Fibroblast of skin of right biceps (primary cell): Measurements from ENCODE around the gene GNB3.
A peak's percentile ranks its signal among the peaks of the same experiment; 100 is the strongest.
"Not testable (repeated sequence)": the region's sequence is repeated elsewhere in the genome, so short reads cannot be mapped to it uniquely, and the experiment has no call there.

ENCODE experiments used
- DNase-seq: peaks from one replicate; pipeline ENCODE4 v3.0.0-alpha.2; 2013

GNB3 gene

DNA sequence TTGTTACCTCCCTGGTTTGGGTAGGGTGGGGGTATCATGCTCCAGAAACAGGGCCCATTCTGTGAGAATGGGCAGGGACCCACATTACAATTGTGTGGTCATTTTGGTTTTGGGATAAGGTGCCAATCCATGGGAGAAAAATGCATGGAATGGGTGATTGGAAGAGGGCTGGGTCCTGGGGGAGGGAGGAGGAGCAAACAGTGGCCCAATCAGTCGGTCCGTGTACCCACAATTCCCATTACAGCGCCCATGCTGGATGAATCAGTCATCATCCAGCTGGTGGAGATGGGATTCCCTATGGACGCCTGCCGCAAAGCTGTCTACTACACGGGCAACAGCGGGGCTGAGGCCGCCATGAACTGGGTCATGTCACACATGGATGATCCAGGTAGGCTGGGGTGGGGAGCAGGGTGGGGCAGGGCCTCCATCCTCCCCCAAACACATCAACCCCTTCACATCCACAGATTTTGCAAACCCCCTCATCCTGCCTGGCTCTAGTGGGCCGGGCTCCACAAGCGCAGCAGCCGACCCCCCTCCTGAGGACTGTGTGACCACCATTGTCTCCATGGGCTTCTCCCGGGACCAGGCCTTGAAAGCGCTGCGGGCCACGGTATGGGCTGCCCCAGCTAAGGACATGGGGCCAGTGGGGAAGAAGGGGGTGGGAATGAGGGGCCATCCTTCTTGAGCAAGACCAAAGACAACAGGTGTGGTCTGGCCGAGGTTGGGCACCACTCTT lies 23.0 kb downstream of the GNB3 start:
- DNase-seq = peak; percentile 33

DNA sequence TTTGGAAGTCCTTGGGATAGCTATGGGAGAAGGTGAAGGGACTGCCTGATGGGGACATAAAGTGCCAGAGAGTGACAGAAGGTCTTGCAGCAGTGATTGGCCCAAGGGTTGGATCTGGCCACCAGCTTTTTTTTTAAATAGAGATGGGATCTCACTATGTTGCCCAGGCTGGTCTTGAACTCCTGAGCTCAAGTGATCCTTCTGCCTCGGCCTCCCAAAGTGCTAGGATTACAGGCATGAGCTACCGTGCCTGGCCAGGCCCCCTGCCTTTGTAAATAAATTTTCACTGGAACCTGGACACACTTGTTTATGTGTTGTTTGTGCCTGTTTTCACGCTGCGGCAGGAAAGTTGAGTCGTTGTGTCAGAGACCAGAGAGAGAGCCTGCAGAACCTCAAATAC lies 24.6 kb downstream of the GNB3 start:
- DNase-seq = not testable (repeated sequence)

DNA sequence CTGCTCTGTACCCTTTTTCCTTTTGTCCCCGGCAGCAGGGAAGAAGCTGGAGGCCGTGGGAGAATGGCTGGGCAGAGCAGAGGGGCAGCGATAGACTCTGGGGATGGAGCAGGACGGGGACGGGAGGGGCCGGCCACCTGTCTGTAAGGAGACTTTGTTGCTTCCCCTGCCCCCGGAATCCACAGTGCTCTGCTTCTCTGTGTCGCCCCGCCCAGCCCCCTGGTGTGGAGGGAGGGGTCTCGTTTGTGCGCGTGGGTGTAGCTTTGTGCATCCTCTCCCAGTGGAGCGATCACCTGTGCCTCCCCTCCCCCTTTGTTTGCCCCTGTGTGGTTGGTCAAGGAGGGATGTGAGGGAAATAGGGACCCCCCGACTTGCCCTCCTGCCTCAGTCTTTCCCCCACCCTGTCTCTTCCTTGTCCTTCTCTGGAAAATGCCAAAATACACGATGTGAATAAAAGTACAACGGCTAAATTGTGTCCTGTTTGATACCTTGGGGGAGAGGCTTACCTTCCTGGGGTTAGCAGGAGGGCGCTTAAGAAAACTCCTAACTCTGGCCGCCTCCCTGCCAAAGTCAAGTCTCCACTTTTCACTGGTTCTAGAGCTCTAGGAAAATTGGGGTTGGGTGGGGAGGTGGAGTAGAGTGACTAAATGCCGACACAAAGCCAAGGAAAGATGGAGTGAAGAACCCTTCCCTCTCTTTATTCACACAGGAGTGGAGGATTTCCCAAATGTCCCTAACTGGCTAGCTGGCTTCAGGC lies 25.6 kb downstream of the GNB3 start:
- no peak for DNase-seq

DNA sequence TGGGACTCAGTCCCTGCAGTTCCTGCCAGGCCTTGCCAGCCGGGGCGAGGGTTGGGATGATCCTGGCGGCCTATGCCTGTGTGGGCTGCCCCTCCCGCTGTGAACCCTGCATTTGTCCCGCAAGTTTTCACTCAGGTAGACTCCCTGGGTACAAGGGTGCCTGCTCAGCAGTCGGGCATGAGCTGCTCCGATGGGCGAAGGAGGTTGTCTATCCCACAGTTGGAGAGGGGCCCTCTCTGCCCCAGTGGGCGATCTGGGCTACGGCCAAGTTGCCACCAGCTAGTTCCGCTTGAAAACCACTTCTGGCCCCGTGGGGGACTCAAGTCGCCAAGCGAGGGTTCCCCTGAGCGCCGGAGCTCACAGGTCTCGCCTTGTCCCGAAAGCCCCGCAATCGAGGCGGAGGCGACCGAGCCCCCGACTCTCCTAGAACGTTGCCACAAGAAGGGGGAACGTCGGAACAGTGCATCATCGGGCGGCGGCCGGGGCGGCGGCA lies 26.2 kb downstream of the GNB3 start:
- no peak for DNase-seq

DNA sequence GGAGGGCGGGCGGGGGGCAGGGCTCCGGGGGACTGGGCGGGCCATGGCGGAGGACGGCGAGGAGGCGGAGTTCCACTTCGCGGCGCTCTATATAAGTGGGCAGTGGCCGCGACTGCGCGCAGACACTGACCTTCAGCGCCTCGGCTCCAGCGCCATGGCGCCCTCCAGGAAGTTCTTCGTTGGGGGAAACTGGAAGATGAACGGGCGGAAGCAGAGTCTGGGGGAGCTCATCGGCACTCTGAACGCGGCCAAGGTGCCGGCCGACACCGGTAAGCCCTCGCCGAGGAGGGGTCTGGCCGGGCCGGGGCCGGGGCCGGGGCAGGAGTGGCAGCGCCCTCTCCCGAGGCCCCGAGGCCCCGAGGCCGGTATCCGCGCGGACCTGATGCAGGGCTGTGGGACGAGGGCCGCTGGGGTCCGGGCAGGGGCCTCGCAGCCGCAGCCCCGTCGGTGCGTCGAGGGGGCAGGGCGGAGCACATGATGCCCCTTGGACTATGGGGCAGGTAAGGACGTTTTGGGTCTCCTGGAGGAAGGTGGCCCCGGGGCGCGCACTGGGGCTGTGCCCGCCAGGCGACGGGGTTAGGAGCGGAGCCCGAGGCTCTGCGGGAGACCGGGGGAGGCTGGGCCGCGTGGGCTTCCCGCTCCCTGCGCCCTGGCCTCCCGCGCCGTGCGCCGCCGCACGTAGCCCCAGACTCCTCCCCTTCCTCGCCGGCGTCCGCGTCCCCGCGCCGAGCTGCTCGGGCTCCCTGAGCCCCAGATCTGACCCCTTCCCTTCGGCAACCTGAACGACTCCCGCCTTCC lies 26.9 kb downstream of the GNB3 start, which contains the start of gene TPI1:
Gene TPI1 (plus strand): TSS at position 119 of the 798 bp plus-strand sequence. CDS start 36 bp downstream, at position 155.
- DNase-seq = peak; percentile 84

DNA sequence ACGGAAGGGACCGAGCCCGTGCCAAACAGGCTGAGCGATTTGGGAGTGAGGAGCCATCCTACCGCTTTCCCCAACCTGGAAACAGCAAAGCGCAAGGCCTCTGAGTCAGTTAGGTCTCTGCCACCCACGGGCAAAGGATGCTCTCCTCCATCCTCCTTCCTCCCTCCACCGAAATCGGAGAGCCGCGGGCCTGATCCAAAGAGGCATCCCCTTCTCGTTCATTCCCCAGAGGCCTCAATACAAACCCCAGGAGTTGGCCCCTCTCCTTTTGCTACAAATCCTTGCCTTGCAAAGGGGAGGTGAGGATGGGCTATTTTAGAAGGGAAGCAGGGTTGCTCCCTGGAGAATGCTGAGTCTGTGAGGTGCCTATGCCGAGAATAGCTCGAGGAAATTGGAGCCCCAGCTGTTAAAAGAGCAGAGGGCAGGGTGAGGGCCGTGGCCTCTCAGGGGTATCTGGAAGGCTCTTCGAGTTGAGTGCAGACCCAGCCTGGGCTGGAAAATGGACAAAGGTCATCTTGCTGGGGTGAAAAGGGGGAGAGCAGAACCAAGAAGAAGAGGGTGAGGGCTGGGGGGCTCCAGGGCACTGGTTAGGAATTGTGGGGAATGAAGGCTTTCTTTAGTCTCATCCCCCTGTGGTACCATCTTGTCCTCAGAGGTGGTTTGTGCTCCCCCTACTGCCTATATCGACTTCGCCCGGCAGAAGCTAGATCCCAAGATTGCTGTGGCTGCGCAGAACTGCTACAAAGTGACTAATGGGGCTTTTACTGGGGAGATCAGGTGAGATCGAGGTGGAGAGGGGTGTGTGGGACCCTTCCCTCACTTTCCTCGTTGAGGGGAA lies 27.7 kb downstream of the GNB3 start:
- DNase-seq = peak; percentile 40

DNA sequence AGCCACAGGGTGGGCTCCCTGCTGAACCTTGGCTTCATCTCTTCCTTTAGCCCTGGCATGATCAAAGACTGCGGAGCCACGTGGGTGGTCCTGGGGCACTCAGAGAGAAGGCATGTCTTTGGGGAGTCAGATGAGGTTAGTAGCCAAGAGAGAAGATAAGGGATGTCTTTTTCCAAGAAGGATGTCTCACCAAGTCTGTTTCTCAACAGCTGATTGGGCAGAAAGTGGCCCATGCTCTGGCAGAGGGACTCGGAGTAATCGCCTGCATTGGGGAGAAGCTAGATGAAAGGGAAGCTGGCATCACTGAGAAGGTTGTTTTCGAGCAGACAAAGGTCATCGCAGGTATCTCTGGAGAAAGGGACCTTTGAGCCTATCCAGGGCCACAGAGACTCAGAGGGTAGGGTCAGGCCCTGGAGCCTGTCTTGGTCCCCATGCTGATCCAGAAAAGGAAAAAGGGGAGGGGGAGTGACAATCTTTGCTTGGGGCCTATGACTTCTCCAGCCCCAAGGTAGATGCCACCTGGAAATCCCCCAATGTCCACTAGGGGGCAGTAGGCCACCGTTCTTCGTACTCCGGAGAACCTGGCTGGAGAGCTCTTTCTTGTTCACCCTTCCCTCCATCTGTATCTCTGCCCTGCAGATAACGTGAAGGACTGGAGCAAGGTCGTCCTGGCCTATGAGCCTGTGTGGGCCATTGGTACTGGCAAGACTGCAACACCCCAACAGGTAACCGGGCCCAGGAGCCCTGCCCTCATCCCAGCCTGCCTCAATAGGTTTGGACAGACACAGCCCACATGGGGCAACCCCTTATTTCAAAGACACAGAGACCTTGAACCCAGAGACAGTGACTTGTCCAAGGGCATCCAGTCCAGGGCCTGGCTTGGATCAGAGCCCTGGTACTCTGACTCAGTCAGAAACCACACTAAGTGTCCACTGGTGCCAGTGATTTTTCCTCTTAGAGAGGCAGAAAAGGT lies 28.6 kb downstream of the GNB3 start:
- peak; percentile 68 for DNase-seq

DNA sequence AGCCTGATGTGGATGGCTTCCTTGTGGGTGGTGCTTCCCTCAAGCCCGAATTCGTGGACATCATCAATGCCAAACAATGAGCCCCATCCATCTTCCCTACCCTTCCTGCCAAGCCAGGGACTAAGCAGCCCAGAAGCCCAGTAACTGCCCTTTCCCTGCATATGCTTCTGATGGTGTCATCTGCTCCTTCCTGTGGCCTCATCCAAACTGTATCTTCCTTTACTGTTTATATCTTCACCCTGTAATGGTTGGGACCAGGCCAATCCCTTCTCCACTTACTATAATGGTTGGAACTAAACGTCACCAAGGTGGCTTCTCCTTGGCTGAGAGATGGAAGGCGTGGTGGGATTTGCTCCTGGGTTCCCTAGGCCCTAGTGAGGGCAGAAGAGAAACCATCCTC lies 29.6 kb downstream of the GNB3 start:
- not testable (repeated sequence) for DNase-seq

DNA sequence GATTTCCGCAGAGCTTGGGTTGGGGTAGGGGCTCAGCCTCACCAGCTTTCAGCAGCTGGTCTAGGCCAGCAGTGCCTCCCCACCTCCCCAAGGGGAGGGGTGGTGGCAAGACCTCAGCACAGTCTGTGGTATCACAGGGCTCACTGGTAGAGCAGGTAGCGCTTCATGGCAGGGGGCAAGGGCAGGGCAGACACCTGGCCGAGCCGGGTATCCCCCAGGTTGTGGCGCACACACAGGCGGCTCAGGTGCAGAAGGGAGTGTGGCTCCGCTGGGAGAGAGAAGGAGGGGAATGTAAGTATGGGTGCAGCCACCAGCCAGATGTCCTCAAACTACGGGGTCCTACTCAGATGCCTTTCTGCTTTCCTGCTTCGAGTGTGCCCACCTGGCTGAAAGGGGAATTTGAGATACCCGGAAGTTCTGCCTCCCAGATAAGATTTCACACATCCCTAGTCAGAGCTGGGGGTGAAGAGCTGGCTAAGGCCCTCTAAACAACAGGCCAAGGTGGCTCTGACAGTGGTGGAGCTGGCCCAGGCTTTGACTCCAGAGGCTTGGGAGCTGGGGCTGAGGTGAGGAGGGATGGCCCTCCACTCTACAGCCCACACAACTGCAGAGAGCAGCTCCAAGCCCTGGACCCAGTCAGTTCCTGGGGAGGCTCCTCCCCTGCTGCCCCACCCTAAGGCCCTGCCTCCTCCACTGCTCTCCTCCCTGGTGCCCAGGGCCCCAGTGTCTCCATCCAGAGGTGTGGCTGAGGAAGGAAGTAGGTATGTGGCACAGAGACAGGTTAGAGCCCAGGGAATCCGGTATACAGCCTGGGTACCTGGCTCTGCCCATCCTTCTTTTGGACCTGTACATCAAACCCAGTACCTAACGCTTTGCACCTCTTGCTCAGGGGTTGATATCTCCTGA lies 30.6 kb downstream of the GNB3 start:
- peak; percentile 29 for DNase-seq

DNA sequence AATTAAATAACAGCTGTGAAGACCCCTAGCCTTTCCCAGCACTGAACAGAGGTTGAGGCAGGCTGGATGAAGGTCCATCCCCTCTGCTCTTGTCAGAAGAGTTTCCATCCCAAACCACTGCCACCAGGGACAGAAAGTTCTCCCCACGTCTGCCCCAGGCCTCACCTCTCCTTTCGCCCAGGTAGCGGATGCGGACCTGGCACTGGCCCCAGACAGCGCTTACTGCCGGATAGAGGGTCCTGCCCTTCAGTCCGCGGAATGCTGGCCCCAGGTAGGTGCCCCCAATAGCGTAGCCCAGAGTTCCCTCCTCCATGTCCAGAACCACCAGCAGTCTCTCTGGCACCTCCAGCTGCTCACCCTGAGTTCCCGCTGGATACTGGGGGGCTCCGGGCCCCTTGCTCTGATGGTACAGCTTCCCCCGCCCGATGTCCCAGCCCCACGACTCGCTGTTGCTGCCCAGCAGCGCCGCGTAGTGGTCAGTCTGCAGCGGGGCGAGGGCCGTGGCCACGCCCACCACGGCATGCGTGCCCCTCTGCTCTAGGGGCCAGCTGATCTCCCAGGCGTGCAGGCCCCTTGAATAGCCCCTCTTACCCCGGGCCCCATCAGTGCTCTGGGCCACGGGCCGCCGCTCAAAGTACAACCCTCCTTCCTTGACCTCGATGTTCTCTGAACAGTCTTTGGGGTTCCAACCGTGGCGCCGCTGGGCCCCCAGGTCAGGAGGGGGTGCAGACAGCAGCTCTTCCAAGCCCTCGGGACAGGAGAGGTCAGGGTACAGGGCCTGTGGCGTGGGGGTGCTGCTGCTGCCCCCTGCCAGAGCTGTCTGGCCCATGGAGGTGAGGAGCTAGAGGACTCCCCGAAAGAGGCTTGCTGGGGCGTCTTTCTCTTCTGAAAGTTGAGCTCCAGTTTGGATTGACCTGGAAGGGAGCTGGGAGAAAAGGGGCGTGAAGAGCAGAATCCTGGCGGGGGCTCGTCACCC lies 31.6 kb downstream of the GNB3 start:
- peak; percentile 74 for DNase-seq

DNA sequence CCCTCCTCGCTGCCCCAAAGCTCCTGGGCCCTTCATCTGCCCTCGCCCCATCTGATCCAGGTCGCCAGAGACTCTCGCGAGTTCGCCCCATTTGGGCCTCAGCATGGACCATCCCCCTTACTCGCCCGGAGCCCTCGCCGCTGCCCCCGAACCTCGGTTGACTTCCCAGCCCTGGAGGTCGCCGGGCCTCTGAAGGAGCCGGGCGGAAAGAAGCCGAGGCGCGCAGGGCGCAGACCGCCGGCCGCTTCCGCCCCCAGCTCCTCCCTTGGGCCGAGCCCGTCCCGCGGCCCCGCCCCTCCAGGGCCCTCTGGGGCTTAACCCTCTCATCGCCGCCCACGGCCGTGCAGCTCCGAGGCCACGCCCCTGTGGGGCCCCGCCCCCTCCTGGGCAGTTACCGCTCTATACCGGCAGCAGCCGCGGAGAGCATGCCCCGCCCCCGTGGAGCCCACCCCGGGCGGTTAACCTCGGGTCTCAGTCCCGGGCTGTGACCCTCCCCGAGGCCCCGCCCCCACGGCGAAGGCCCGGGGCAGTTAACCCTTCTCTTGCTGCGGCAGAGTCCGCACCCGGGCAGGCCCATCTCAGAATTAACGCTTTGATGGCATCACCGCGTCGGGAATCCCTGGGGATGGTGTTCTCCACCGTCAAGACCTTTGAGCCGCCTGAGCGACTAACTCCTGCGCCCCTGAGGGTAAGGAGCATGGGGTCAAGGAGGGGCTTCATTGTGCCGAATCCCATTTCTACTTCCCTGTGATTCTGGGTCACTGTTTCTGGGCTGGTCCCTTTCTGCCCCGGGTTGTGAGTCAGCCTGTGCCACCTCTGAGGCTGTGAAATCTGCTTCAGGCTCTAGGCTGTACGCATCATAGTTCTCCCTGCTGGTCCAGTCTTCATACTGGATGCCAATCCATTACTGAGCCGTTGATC lies 32.6 kb downstream of the GNB3 start, which contains the start of gene SPSB2:
Gene SPSB2 (minus strand): TSS at position 210 of the 921 bp plus-strand sequence. CDS start 402 bp downstream, outside the sequence.
- peak; percentile 94 for DNase-seq

DNA sequence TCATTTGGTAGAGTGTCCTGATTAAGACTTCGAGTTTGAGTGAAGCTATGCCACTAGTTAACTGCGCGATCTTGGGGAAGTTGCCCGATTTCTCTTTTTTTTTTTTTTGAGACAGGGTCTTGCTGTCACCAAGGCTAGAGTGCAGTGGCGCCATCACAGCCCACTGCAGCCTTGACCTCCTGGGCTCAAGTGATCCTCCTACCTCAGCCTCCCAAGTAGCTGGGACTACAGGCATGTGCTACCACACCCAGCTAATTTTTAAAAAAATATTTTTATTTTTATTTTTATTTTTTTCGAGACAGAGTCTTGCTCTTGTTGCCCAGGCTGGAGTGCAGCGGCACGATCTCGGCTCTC lies 33.3 kb downstream of the GNB3 start:
- DNase-seq = not testable (repeated sequence)

DNA sequence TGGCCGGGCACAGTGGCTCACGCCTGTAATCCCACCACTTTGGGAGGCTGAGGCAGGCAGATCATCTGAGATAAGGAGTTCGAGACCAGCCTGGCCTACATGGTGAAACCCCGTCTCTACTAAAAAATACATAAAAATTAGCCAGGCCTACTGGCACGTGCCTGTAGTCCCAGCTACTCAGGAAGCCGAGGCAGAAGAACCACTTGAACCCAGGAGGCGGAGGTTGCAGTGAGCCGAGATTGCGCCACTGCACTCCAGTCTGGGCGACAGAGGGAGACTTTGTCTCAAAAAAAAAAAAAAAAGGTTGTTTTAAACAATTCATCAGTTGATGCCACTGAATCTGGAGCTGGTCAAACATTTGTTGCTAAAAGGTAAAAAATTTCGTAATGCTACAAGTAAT lies 39.1 kb downstream of the GNB3 start:
- DNase-seq = not testable (repeated sequence)

DNA sequence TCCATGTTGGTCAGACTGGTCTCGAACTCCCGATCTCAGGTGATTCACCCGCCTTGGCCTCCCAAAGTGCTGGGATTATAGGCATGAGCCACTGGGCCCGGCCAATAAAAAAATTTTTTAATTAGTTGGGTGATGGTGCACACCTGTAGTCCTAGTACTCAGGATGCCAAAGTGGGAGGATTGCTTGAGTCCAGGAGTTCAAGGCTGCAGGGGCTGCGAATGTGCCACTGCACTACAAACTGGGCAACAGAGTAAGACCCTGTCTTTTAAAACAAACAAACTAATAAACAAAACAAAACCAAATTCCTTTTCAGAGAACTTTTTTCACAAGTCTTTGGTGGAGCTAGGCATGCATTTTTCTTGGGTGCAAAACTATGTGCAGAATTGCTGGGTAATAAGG lies 42.5 kb downstream of the GNB3 start:
- no peak for DNase-seq

DNA sequence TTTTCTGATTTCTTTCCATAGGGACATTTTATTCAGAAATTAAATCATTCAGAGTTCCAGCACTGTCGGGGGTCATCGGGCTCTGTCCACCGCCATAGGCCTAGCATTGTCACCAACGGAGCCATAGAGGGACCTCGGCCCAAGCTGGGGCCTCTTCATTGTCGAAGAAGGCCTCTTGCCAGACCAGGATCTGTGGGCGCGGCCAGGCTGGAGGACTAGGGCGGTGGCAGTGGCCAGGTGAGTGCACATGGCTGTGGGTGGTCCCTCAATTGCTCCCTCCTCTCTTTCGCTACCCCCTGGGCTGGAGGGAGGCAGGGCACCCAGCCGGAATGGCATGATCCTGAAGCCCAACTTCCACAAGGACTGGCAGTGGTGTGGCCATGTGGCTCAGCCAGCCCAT lies 43.0 kb downstream of the GNB3 start:
- no peak for DNase-seq

DNA sequence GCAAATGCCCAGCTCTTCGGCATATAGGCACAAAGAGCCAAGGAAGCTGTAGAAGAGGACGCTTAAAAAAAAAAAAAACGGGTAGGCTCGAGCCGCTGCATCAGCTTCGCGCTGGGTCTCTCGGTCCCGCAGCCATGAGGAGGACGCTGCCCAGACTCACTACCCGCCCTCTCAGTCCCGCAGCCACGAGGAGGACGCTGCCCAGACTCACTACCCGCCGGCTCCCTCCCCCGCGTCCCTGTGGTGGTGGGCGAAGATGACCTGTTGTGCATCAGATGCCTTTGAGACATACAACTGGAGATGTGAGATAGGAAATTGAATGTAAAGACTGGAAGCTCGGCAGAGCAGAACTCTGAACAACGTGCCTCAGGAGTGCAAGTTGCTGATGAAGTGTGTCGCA lies 43.8 kb downstream of the GNB3 start:
- no peak for DNase-seq

DNA sequence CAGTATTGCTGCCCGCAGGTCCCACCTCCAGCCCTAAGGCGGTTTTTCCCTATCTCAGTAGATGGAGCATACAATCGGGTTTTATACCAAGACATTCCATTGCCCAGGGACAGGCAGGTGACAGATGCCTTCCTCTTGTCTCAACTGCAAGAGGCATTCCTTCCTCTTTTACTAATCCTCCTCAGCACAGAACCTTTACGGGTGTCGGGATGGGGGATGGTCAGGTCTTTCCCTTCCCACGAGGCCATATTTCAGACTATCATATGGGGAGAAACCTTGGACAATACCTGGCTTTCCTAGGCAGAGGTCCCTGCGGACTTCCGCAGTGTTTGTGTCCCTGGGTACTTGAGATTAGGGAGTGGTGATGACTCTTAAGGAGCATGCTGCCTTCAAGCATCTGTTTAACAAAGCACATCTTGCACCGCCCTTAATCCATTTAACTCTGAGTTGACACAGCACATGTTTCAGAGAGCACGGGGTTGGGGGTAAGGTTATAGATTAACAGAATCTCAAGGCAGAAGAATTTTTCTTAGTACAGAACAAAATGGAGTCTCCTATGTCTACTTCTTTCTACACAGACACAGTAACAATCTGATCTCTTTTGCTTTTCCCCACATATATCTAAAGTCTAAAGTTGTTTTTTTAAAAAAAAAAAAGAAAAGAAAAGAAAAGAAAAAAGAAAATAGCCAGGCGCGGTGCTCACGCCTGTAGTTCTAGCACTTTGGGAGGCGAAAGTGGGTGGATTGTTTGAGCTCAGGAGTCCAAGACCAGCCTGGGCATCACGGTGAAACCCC lies 45.7 kb downstream of the GNB3 start:
- not testable (repeated sequence) for DNase-seq
